Stimulated activated CD8-positive, alpha-beta memory T cell treated with anti-CD3 and anti-CD28 coated beads, Interleukin-12 subunit alpha, Interleukin-12 subunit beta, amount 100 ng/mL, for 24 hours (primary cell): ENCODE data around the gene ICA1L.
A peak's percentile ranks its signal among the peaks of the same experiment; 100 is the strongest.
"Not testable (repeated sequence)": the region's sequence is repeated elsewhere in the genome, so short reads cannot be mapped to it uniquely, and the experiment has no call there.

ENCODE experiments used
- DNase-seq: peaks from one replicate; pipeline ENCODE4 v3.0.0-alpha.2; 2020; ENCODE audit errors: extremely low read depth

ICA1L gene

GRCh38 chr2:202871300-202872141 is at the start of gene ICA1L:
ICA1L (minus strand) TSS chr2:202871766; CDS start chr2:202829009, 42,757 bp downstream.
- peak; percentile 3 for DNase-seq

GRCh38 chr2:202918860-202919259 is 47.3 kb upstream of the ICA1L start:
- DNase-seq = no peak

- not testable (repeated sequence) for DNase-seq
Observed at GRCh38 chr2:202912342-202913201, 41.0 kb upstream of the ICA1L start.

GRCh38 chr2:202911512-202912341 is 40.2 kb upstream of the ICA1L start, which contains the start of the genes CARF and WDR12:
CARF (plus strand) TSS chr2:202912275; CDS start chr2:202941903, 29,628 bp downstream.
WDR12 (minus strand) TSS chr2:202911673; CDS start chr2:202911476, 197 bp downstream.
- DNase-seq = peak; percentile 82

GRCh38 chr2:202911203-202911511 is 39.6 kb upstream of the ICA1L start:
- DNase-seq = no peak

GRCh38 chr2:202910698-202911097 is 39.1 kb upstream of the ICA1L start:
- no peak for DNase-seq

GRCh38 chr2:202910250-202910649 is 38.7 kb upstream of the ICA1L start:
- not testable (repeated sequence) for DNase-seq

GRCh38 chr2:202909394-202910192 is 38.0 kb upstream of the ICA1L start:
- DNase-seq = no peak

GRCh38 chr2:202908186-202908585 is 36.6 kb upstream of the ICA1L start:
- DNase-seq = no peak

GRCh38 chr2:202905507-202905906 is 33.9 kb upstream of the ICA1L start:
- DNase-seq = not testable (repeated sequence)

- DNase-seq = no peak
Observed at GRCh38 chr2:202885190-202885589, 13.6 kb upstream of the ICA1L start.

- no peak for DNase-seq
Observed at GRCh38 chr2:202883987-202884675, 12.6 kb upstream of the ICA1L start.

- no peak for DNase-seq
Observed at GRCh38 chr2:202881570-202881969, 10.0 kb upstream of the ICA1L start.

GRCh38 chr2:202877699-202878098 is 6.1 kb upstream of the ICA1L start:
- no peak for DNase-seq

GRCh38 chr2:202870431-202871299 is 901 bp downstream of the ICA1L start:
- peak; percentile 27 for DNase-seq

- no peak for DNase-seq
Observed at GRCh38 chr2:202861987-202862386, 9.6 kb downstream of the ICA1L start.

GRCh38 chr2:202858601-202859000 is 13.0 kb downstream of the ICA1L start:
- no peak for DNase-seq

GRCh38 chr2:202849343-202849742 is 22.2 kb downstream of the ICA1L start:
- not testable (repeated sequence) for DNase-seq

GRCh38 chr2:202848813-202849212 is 22.8 kb downstream of the ICA1L start:
- DNase-seq = no peak
